ENCODE results near the gene MRFAP1.

DNA sequence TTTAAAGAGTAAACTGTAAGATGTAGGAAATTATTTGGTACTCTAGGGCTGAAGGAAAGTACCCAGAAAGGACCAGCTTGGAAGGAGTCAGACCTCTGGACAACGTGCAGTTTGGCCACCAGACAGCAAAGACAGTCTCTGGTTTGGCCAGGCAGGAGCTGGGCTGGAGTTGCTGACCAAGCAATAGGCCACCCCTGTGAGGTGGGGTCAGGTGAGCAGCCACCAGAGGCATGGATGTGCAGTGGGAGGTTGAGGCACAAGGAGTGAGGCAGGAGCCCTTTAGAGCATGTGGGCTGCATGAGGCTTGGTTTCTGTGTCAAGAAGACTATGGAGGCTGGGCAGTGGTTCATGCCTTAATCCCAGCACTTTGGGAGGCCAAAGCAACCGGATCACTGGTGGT lies 17.7 kb upstream of the MRFAP1 start:
- TF ChIP-seq, protein P1, sequence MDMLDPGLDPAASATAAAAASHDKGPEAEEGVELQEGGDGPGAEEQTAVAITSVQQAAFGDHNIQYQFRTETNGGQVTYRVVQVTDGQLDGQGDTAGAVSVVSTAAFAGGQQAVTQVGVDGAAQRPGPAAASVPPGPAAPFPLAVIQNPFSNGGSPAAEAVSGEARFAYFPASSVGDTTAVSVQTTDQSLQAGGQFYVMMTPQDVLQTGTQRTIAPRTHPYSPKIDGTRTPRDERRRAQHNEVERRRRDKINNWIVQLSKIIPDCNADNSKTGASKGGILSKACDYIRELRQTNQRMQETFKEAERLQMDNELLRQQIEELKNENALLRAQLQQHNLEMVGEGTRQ (IDR thresholded peaks at IDR 0.05; ENCODE audit: borderline replicate concordance, low read depth, low read length) = no peak
- no peak for TF ChIP-seq MEF2A (IDR thresholded peaks at IDR 0.05; ENCODE audit: insufficient read depth, low read depth, low read length)
- TF ChIP-seq, protein P2, sequence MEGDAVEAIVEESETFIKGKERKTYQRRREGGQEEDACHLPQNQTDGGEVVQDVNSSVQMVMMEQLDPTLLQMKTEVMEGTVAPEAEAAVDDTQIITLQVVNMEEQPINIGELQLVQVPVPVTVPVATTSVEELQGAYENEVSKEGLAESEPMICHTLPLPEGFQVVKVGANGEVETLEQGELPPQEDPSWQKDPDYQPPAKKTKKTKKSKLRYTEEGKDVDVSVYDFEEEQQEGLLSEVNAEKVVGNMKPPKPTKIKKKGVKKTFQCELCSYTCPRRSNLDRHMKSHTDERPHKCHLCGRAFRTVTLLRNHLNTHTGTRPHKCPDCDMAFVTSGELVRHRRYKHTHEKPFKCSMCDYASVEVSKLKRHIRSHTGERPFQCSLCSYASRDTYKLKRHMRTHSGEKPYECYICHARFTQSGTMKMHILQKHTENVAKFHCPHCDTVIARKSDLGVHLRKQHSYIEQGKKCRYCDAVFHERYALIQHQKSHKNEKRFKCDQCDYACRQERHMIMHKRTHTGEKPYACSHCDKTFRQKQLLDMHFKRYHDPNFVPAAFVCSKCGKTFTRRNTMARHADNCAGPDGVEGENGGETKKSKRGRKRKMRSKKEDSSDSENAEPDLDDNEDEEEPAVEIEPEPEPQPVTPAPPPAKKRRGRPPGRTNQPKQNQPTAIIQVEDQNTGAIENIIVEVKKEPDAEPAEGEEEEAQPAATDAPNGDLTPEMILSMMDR (IDR thresholded peaks at IDR 0.05 in 2 of 3, conservative IDR thresholded peaks at IDR 0.05 in 1 of 3; ENCODE audit: control insufficient read depth in 2 of 3, extremely low read depth in 1 of 3, insufficient read depth in 1 of 3, low read depth in 3 of 3, low read length in 3 of 3) = no peak
- no peak for TF ChIP-seq EZH2 (IDR thresholded peaks at IDR 0.05; ENCODE audit: borderline replicate concordance, control insufficient read depth, low read depth, low read length)
- no peak for TF ChIP-seq EGR1 (IDR thresholded peaks at IDR 0.05; ENCODE audit: borderline replicate concordance in 1 of 2, low read depth in 2 of 2, low read length in 2 of 2)
- TF ChIP-seq POLR2AphosphoS5 (IDR thresholded peaks at IDR 0.05; ENCODE audit: low read length) = no peak
- no peak for TF ChIP-seq NR2C2 (IDR thresholded peaks at IDR 0.05; ENCODE audit: borderline replicate concordance, control insufficient read depth, insufficient read length, low read depth)
- TF ChIP-seq, protein P3, sequence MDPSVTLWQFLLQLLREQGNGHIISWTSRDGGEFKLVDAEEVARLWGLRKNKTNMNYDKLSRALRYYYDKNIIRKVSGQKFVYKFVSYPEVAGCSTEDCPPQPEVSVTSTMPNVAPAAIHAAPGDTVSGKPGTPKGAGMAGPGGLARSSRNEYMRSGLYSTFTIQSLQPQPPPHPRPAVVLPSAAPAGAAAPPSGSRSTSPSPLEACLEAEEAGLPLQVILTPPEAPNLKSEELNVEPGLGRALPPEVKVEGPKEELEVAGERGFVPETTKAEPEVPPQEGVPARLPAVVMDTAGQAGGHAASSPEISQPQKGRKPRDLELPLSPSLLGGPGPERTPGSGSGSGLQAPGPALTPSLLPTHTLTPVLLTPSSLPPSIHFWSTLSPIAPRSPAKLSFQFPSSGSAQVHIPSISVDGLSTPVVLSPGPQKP (IDR thresholded peaks at IDR 0.05; ENCODE audit: low read depth, low read length) = no peak

Data from GM12878 (cell line).